ENCODE data around the gene ADORA1.
A peak's percentile ranks its signal among the peaks of the same experiment; 100 is the strongest.

Gene ADORA1

DNA sequence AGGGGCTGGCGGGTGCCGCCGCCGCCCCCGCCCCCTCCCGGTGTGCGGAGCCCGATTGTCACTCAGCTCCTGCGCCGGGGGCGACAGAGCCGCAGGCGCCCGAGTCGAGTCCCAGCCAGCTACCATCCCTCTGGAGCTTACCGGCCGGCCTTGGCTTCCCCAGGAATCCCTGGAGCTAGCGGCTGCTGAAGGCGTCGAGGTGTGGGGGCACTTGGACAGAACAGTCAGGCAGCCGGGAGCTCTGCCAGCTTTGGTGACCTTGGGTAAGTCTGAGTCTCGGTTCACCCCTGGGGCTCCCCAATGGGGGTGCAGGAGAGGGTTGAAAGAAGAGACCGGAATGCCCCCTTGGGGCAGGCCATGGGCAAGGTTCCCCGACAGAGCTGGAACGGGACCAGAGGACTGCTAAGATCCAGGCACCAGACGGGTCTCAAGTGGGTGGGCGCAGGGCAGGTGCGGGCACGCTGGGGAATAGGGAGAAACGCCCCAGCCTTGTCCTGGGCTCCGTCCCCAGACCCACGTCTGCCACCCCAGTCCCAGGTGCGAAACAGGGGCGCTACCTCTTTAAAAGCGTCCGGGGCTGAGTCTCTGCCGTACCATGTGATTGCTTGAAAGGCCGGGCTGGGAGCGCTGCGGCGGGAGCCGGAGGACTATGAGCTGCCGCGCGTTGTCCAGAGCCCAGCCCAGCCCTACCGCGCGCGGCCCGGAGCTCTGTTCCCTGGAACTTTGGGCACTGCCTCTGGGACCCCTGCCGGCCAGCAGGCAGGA lies at the start of gene ADORA1:
ADORA1 (plus strand) TSS at position 61 of the 765 bp plus-strand sequence. CDS start 1,116 bp downstream, outside the sequence.
- peak; percentile 55 for DNase-seq

DNA sequence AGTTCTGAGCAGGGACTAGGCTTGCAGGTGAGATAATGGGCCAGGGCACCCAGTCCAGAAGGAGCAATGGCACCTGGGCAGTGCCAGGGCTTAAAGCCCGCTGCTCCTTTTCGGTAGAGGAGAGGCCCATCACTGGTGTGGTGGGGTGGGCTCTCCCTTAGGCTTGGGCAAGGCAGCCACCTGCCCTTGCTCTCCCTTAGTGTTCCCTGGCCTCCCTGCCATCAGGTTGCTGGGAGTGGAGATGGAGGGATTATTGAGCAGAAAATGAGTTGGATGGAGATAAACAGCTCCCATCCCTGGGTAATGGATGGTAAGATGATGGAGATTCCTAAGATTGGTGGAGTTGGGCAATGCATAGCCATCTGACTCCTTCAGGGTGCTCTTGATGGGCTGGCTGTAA lies 49.6 kb upstream of the ADORA1 start:
- no peak for DNase-seq

DNA sequence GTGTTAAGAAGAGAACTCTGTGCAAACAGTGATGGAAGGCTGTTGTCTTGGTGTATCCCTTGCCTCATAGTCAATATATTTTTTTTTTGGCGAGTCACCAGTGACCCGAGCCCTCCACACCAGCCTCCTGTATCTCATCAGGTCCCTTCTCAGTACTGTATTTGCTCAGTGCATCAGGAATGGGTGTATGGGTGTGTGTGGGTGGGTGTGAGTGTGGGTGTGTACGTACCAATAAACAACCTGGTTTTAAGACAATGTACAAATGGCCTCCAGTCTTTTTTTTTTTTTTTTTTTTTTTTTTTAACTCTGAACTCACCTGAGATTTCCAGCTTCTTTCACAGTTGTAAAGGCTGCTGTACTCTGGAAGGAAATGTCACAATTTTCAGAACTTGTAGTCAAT lies 49.0 kb upstream of the ADORA1 start:
- no peak for DNase-seq

DNA sequence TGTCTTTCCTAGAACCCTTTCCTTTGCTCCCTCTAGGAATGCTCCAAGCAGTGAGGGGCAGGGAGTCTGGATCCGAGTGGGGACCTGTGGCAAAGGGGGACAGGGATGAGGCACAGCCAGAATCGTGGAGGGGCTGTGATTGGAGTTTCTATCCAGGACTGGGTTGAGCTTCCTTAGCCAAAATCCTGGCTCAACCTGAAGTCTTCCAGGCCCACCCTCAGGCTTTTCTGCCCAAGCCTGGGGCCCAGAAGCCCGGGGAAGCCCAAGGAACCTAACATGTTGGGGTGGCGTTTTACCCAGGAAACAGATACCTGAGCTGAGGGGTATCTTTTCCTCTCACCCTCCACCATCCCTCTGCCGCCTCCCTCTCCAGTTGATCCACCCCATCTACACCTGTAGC lies 47.1 kb upstream of the ADORA1 start:
- DNase-seq: no peak

DNA sequence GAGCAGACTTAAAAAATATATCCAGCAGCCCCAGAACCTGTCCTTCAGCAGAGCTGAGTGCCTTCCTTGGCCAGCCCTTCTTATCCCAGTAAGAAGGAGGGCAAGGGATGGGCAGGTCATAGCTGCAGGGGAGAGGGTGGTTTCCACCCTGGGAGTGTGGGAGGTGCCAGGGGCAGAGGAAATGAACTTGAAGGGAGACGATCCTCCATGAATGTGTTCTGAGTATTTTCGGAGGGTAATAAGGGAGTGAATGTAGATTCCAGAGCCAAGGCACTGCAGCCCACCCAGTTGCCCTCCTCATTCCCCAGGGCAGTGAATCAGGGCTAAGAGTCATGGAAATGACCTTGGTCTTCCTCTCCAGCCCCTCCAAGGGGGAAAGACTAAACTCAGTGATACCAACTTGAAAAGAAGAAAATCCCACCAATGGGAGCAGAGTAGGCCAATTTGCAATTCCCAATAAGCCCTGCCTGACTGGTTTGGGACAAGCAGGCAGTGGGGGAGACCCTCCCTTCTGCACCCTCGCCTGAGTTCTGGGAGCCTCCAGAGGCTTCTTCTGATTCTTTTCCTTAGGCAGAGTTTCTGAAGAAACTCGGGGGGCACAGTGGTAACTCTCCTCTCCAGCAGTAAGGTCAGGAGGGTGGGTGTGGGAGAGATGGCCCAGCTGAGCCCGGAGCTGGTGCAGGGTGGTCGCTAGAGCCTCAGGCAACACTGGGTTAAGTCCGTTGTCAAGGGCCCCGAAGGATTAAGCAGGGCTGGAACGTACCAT lies 45.9 kb upstream of the ADORA1 start:
- no peak for DNase-seq

DNA sequence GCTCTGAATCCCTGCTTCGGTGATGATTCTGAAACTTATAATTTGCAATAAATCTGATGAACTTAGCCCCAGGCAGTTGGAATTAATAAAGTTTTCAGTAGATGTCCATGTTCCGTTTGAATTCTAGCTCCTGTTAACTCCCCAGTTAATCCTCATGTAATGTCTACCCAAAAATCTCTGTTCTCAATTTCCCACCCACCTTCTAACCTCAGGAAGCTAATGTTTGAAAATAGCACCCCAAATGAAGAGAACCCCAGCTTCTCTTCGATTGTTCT lies 45.4 kb upstream of the ADORA1 start:
- no peak for DNase-seq

DNA sequence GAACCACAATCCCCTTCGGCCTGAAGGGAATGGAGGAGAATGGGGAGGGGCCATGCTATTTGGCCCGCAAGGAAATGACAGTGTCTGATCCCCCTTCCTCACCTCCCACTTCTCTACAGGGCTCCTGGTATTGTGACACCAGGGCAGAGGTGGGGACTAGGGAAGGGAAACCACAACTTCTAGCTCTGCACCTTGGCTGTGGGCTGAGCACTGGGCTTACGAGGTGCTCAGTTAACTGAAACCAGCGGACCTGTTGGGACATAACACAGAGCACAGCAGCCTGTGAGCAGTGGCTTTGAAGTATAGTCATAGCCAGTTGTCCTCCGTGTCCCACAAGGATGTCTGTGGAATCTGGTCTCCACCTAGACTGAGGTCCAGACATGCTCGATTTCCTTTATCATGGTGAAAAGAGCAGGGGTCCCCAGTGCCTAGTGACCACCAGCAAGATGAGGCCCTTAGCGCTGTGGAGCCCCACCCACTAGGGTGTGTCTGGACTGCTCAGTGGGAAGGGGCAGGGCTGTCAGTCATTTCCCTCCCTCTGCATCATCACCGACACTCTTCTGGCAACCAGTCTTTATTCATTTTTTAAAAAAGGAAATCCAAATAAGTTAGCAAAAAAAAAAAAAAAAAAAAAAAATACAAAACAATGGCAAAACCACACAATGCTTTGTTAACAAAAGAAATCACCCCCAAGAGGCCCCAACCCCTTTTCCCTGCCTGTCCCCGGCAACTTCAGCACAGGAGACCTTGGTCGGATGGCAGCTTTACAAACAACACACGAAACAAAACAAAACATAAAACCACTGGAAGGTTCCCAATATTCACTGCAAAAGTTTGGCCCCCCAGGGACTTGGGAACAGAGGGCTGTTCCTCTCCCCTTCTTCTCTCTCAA lies 44.7 kb upstream of the ADORA1 start:
- no peak for DNase-seq

DNA sequence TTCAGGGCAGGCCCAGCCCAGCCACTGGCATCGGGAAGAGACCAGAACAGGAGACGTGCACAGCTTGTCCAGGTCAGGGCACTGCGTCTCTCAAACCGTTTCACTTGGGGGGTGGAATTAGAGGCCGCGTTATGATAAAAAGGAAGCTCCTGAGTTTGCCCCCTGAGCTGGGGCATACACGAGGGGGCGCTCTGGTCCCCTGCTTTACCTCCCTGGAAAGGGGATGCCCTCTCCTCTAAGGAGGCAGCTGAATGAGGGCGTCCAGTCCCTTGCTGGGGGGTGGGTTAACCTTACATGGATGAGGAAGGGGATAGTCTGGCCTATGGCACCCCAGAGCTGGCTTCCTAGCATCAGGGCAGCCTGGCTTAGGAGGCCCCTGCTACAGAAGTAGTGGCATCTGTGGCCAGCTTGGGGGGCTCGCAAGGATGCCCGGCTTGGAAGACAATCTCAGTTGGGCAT lies 44.0 kb upstream of the ADORA1 start:
- DNase-seq: no peak

DNA sequence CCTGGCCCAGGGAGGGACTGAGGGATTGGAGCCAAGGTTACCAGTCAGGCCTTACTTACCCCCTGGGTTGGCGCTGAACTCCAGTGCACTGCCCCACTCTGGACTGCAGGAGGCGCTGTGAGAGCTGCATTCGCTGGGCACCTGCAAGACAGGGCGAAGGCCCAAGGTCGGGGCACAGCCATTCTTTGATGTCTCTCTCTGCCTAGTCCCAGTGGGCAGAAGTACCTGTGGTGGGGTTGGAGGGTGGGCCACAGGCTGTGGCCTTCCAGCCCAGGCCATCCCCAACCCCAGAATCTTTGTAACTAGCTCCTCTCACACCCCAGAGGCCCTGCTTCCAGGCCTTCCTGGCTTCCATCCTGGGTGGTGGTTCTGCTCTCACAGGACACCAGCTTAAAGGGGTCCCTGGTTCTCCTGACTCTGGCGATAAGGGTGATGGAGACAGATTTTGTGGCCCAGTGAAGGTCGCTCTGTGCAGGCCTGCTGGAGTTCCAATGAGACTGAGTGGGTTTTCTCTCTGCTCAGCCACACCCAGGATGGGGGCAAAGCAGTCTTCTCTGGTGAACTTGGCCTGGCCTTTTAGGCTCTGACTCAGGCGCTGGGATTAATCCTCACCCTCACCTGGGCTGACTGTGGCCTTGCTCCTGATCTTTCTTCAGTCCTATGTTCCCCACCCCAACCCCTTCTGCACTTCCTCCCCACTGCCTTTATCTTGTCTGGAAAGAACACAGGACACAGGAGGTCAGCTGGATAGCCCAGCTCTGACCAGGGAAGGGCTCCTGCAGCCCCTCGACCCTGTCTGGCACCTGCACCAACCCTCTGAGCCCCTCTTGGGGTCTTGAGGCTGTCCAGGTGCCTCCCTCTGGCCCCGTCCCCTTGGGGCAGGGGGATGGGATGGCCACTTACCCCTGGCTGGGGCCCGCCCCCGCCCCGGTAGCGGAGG lies 42.7 kb upstream of the ADORA1 start:
- DNase-seq: no peak

DNA sequence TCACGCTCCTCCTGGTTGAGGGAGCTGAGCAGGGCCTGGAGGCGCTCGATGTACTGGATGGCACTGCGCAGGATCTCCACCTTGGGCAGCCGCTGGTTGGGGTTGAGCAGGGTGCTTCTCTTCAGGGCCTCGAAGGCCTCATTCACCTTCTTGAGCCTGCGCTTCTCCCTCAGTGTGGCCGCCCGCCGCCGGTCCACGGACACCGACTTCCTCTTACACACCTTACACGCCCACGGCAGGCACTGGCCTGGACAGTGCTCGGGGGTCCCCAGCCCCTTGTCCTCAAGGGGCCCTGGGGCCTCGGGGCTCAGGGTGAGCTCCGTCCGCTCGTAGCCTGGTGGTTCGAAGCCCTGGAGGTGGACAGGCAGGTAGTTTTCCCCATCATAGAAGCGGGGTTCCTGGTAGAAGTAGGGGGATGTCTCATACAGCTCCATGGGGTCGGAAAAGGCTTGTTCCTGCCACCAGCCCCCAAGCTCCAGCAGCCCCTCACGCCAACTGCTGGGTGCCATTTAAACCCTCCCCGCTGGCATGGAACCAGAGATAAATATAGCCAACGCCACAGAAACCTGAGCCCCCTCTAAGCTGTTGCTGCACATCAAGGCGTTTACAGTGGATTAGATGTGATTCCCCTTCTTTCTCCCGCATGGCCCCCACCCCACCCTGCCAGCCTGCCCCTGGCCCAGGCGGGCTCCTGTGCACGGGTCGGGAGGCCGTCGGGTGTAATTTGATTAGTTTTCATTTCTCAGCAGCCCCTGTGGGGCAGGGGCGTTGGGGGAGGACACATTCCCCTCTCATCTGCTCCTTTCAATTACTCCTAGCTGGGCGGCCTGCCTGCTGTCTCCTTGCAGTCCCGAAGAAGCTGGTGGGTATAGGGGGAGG lies 41.8 kb upstream of the ADORA1 start, which contains the start of gene MYOG:
MYOG (minus strand) TSS at position 485 of the 879 bp plus-strand sequence; CDS start at position 434, 51 bp downstream.
- DNase-seq: peak; percentile 37

DNA sequence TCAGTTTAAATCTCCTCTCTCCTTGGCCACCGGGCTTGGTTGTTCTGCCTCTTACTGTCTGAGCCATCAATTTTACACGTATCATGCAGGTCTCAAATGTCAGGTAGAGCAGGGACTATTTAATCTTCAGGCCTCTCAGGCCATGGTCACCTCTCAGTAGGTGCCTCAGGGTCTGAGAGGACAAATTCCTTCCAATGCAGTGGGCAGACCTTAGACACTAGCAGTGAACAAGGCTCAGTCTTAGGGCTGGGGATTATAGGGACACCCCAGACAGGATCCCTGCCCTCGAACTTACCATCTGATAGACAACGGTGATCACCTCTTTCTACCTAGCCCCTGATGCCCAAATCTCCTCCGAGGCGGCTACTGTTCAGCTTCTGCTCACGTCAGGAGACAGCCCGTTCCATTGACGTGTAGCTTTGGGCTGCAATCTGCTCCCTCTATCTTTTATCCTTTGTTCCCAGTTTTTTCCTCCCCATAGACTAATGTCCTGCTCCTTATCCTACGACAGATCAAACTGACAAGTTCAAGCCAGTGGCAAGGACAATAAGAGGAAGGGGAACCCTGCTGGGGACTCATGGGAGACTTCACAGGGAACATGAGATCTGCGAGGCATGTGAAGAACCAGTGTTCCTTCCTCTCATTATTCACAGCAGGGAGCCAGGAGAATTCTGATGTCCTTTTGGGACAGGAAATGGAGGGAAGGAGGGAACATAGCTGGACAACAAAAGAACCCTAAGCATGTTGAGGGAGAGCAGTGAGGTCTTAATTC lies 40.3 kb upstream of the ADORA1 start:
- no peak for DNase-seq

DNA sequence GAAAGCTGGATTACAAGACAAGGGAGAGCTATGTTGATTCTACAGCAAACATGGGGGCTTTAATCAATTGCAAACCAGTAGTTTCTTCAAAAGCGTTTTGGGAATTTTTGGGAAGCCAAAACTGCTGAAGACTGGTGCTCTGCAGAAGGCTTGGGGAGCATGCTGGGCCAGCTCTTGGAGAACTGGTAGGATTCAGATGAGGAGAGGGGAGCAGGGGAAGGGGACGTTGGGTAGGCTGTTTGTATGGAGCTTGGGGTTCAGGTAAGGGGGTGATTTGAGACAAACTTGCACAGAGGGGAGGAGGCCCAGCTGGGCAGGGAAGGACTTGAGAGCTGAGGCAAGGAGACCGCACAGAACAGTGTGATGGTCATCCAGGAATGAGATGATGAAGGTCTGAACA lies 39.1 kb upstream of the ADORA1 start:
- DNase-seq: no peak

DNA sequence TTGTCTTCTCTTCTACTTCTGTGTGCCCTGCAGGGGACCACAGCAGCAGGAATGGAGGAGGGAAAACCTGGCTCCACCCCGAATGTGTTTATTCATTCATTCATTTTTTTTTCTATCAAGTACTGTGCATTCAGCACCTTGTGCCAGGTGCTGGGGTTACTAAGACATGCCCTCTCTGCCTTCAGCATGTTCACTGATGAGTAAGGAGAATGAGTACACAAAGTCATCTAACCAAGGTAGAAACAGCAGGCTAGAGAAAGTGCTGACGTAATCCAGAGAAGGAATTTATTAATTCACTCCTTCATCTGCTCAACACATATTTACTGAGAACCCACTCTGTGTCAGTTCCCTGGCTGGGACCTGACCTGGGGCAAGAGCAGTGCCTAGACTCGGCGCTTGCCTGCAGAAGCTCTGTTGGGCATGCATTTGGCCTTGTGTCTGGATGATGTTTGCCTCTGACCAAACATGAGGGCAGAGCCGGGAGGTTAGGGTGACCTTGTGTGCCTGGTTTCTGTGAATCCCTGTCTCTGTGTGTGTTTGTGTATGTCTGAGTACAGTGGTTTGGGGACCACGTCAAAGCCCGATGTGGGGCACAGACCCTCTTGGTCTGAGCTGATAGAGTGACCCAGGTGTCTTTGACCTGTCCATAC lies 38.4 kb upstream of the ADORA1 start:
- DNase-seq: no peak

DNA sequence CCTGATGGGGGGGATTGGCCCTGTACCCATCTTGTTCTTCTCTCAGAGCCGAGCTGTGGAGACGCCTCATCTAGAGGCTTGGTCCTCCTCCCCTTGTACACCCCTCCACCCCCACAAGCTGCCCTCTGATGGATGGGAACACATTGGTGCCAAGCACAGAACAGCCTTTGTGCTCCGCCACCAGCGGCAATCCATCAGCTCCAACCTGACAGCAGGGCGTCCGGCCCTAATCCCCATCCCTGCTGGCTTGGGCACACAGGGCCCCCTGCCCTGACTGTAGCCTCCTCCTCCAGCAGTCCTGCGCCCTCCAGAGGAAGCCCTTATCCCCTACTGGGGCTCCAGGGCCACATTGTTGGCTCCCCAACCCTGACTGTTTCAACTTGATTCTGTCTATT lies 37.9 kb upstream of the ADORA1 start:
- DNase-seq: no peak

DNA sequence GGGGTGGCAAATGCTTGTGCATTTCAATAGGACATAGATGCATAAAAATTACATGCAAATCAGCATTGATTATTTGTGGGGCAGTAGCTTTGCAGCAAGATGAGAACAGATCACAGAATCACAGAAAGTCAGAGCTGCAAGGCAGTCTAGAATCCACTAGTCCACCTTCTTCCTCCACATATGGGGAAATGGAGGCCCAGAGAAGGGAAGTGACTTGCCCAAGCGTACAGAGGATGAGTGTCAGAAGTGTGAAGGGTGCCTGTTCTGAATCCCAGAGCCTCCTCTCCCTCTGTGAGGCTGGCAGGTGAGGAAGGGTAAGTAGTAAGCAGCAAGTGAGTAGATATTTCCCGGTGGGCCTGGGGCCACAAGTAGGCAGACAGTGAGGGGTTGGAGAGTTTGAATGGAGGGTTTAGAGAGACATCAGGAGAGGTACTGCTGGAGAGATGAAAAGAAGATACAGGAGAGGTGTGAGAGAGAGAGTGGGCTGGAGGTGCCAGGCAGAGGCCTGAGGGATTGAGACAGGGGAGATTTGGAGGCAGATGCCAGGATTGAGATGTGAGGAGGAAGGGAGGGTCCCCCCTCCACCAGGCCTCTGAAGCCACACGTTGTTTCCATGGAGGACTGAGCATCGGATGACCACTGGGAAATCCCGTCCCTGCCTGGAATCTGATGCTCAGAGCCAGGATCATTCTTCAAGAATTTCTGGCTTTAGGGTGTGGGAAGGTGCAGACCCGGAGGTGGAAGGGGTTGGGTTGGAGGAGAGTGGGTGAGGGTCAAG lies 36.9 kb upstream of the ADORA1 start:
- no peak for DNase-seq

DNA sequence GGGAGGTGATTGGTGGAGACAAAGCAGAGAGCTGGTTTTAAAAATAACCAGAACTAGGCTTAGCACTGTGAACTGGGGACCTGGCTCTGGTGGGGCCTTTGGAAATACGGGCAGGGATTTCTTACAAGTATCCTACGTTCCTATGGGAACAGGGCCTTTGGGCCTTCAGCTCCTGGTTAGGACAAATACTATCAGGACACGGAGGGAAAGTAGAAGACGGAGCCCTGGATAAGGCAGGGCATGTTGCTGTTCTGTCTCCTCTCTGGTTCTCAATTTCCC lies 36.4 kb upstream of the ADORA1 start:
- no peak for DNase-seq

DNA sequence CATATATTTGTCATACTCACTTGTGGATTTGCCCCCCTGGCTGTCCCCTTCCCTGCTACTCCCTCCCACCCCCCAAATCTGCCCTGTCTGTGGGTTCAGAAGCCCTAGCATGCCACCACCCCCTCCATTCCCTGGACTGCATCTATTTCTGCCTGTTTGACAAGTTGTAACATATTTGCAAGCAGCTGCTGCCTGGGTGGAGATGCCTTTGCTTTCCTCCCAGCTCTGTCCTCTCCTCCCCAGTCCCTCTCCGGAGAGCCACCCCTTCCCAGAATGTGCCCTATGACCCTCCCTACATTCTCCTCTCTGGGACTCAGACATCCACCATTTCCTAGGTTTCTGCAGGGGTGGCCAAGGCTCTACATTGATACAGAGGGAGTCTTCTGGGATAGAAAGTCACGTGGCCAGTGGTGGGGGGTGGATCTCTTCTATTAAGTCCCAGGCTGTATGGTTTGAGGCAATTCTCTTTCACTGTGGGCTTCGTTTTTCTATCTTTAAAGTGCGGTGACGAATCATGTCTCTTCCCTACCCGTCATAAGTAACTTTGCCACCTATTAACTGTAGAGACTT lies 35.7 kb upstream of the ADORA1 start:
- DNase-seq: no peak

DNA sequence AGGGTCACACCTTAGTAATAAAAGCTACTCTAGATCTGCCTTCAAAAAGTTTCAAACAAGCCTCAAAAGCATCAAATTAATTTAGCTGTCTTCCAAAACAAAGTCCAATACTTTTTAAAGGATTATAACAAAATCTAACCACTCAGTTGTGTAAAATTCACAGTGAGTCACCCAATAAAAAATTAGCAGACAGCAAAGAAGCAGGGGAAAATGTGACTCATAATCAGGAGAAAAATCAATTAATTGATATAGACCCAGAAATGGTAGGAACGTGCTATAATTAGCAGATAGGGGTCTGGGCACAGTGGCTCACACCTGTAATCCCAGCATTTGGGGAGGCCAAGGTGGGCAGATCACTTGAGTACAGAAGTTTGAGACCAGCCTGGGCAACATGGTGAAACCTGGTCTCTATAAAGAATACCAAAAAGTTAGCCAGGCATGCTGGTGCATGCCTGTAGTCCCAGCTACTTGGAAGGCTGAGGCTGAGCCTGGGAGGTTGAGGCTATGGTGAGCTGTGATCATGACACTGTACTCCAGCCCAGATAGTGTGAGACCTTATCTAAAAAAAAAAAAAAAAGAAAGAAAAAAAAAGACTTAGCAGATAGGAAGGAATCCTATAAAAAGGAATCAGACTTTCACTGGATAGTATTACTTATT lies 33.6 kb upstream of the ADORA1 start:
- DNase-seq: no peak

Measured in NCI-H1092 (cell line).